NCI-H2107 (cell line): ENCODE results near the gene BCL6.
"Not testable (repeated sequence)": the region's sequence is repeated elsewhere in the genome, so short reads cannot be mapped to it uniquely, and the experiment has no call there.

Experiments
- DNase-seq: peaks from one replicate; lab custom pipeline; 2025; lab: John Stamatoyannopoulos, UW

BCL6 gene

DNA sequence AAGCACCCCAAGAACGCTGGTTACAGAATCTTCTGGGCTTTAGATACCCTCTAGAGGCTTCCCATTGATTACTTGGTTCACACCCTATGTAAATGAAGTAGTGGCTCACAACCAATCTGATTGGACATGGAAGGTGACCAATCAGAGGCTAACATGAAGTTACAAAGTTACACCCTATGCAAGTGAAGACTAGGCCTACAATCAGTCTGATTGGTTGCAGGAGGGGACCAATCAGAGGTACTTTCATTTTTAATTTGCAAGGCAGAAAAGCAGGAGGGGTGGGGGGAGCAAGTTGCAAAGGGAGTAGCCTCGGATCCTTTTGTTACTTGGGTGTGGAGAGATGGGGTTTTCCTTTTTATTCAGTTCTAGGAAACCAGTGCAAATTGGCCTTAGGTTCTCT lies 31.8 kb downstream of the BCL6 start:
- DNase-seq: no peak

DNA sequence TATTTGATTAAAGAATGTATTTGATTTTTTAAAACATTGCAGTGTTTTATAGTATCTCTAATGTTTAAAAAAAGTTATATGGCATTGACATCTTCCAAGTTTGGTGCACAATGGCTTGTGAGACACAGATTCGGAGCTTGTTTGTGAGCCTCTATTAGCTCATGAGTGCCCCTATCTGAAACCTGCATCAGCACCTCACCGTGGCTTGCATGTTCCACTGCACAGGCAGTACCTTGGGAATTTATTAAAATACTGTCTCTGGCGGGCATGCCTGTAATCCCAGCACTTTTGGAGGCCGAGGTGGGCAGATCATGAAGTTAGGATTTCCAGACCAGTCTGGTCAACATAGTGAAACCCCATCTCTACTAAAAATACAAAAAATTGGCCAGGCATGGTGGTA lies 36.1 kb downstream of the BCL6 start:
- no peak for DNase-seq

DNA sequence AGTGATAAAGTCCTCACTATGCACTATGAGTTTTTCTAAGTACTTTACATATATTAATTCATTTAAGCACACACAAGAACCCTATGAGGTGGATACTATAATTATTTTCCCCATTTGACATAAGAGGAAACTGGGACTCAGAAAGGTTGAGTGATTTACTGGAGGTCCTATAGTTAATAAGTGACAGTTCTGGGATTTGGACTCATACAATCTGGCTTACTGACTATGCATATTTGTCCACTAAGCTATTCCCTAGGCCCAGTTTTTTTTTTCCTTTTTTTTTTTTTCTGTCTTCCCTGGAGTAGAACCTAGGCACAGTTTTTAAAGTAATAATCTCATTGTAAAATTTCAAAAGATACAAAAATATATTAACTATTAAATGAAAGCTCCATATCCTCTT lies 36.6 kb downstream of the BCL6 start:
- no peak for DNase-seq

DNA sequence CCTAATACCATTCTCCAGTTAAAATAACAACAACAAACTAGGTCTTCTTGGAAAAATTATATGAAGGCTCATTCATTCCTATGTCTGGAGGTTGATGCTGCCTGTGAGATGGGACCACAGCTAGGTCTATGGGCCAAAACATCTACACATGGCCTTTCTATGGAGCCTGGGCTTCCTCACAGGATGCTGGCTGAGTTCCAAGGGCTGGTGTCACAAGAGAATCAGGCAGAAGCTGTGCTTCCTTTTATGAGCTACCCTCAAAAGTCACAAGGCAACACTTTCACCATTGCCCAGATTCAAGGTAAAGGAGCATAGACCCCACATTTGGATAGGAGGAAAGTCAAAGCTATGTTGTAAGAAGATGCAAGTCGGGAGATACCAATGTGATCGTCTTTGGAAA lies 38.3 kb downstream of the BCL6 start:
- DNase-seq: no peak

DNA sequence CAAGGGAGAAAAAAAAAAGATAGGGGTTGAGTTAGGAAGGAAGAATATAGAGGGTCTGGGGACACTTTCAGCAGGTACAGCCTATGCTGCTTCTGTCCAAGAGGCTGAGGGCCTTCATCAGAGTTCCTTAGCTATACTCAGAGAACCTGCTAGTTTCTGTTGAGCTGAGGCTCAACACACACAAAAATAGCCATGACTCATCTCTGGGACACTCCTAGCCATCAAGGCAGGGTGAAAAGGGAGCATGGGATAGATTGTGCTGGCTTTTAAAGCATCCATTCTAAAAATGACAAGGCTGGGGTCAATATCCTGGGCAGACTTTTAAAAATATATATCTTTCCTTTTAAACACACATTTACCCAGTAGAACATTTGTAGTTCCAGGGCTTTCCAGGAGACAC lies 40.1 kb downstream of the BCL6 start:
- no peak for DNase-seq

DNA sequence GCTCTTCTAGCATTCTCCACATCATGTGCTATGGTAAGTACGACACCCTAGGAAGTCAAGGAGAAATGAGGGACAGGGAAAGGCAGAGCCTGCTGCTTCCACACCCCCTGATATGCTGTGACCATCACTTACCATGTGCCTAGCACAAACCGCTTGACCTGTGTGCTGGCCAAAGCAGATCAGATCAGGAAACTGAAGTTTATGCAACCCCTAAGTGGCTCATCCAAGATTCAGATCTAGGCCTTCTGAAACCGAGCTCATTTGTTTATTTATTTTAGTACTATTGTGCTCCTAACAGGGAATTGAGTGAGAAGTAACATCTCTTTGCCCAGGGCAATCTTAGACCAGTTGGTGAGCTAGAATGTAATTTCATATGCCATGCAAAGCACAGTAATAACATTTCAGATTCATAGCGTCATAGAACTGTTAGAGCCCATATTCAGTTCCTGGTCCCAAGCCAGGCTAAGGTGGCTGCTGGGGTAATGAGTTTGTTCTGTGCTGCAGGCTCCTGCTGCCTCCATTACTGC lies 42.7 kb downstream of the BCL6 start, which contains the start of gene RTP2:
TSS of gene RTP2 (minus strand) at position 51 of the 527 bp plus-strand sequence. CDS start 429 bp downstream, outside the sequence.
- DNase-seq: no peak

DNA sequence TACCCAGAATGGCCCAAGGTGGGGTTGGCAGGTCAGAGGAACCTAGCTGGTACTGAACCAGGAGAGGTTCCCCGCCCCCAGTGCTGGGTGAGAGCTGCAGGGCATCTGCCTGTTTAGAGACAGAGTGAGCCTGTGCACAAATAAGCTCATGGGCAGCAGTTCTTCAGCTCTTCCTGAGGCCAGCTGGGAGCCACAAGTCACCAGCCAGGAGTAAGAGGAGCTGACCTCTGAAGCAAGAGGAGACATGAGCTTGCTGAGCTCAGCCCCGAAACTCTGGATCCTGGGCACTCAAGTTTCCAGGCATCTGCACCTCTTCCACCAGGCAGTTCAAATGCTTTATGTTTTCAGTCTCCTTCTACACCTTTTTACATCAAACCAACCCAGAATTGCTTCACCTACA lies 45.0 kb downstream of the BCL6 start:
- no peak for DNase-seq

DNA sequence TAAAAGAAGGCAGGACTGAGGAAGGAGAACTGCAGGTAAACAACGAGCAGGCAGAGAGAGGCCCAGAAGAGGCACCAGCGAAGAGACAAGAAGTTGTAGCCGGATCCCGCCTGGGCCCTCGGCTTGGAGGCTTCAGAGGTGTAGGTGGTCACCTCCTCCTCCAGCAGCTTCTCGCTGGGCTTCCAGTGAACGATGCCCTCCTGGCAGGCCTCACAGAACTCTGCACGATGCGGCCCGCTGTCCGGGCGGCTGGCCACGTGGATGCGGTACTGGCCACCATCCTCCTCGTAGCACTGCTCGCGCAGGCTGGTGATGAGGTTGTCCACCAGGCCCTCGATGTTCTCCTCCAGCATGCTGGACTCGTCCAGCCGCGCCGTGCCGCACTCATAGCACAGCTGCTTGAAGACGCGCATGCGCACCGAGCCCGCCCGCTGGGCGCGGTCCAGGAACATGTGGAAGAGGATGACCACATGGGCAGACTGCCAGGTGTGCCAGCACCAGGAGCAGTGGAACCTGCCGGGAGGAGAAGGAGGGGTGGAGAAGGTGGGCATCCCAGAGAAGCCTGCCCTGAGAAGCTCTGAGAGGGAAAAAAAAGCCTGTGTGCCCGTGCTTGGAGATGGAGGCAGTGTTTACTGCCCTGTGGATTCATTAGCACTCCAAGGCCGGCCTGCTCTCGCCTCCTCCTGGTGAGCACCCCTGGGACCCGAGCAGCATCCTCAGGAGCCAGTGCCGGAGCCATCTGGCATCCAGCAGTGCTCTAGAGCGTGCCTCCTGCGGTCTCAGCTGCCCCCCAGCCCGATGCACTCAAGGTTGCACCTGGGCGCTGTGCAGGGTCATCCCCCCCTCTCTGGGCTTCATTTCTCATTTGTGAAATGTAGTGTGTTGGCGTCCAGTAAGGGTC lies 46.5 kb downstream of the BCL6 start:
- DNase-seq: no peak

DNA sequence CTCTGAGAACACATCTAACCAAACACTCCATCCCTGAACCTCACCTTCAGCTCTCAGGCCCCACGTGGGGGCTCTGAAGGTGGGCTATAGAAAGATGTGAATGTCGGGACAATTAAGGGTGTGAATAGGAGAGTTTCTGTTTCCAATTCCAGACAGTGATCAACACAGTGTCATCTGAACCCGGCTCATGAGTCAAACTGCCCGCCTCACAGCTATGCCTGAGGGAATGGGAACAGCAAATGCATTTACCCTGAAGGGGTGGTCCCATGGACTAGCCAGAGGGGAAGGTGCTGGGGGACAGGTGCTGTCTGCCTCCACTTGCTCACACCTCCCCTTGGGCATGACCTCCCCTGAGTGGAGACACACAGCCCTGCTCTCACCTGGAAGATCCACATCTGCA lies 49.2 kb downstream of the BCL6 start:
- no peak for DNase-seq

DNA sequence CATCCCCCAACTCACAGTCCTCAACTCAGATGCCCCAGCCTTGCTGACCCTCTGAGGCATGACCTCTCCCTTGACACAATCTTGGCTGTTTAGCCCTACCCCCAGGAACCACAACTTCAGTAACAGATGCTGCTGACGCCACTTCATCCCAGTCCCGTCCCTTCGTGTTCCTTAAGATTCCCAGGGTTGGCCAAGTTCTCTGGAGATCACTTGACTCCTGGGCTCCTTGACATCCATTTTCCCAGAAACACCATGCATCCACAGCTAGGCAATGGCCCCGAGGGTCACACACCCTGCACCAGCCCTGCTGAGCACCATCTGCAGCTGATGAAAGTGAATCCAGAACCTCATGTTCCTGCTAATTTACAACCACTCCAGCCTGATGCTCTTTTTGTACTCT lies 49.8 kb downstream of the BCL6 start:
- DNase-seq: no peak

DNA sequence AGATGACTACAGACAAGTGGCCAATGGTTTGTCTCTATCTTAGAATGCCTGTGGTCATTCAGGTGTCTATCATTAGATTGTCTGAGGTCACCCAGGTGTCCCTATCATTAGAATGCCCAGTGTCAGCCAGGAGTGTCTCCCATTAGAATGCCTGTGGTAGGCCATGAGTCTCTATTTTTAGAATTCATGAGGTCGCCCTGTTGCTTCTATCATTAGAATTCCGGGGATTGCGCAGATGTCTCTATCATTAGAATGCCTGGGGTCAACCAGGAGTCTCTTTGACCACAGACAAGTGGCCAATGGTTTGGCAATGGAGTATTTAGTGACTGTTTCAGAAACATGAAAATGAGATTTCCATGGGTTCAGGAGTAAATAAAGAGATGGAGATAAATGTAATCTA lies 50.5 kb downstream of the BCL6 start:
- no peak for DNase-seq

DNA sequence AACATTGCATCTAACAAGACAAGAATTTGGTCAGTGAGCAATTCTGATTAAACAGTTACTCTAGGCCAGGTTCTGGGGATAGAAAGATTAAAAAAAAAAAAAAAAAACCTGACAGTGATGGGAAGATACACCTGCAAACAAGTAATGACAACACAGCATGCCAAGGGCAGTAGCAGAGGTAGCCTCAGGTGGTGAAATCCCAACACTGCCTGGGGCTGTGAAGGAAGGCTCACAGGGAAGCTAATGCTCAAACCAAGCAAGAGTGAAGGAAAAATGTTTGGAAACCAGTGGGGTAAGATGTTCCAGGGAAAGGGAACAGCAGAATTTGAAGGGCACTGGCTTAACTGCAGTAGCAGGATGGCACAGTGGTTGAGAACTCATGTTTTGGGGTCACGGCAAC lies 51.8 kb downstream of the BCL6 start:
- DNase-seq: no peak

DNA sequence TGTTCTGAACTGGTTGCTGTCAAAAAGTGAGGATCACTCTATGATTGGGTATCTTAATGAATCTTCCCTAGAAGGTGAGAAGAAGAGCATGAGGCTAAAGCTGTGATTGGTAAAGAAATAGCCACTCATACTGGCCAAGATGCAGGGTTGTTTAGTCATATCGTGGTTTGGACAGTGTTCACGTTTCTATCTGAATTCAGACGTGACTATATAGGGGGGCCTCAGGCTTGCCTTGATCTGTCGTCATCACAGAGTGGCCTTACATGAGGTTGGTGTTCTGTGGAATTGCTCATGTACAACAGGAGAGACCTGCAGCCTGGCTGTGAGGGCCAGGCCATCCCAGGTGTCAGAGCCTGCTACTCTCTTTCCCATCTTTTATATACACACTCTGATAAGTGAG lies 55.3 kb downstream of the BCL6 start:
- DNase-seq: no peak

DNA sequence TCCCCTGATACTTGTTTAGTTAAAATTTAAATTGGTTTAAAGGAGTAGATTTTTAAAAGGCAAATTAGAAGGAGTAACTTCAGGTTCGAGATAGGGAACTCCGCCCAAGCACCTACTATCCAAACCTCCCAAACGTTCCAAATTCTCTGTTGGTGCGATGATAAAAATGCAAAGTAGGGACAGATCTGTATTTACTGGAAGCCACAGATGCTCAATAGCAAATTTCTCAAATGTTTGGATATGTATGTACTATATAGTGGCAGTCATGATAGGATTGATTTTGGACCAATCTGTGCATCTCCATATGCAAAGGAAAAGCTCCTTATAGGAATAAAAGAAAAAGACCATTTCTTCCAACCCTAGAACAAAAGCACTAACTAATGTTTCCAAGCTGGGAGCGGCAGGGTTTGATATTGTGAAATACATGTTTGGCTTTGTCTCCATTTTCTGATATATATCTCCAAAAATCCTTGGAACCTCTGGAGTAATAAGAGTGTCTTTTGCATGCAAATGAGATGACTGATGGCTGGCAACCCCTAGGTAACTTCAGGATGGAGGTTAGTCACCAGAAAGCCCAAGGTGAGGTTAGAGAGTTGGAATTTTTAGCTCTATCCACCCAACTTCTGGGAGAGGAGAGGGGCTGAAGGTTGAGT lies 58.5 kb downstream of the BCL6 start:
- DNase-seq: no peak

DNA sequence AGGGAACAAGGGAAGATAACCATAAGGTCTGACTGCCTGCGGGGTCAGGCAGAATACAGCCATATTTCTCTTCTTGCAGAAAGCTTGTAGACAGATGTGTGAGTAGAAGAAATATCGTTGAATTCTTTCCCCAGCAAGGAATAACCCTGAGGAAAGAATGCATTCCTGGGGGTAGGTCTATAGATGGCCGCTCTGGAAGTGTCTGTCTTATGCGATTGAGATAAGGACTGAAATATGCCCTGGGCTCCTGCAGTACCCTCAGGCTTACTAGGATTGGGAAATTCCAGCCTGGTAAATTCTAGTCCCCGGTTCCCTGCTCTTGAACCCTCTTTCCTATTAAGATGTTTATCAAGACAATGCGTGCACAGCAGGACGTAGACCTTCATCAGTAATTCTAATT lies 59.3 kb downstream of the BCL6 start:
- DNase-seq: no peak

DNA sequence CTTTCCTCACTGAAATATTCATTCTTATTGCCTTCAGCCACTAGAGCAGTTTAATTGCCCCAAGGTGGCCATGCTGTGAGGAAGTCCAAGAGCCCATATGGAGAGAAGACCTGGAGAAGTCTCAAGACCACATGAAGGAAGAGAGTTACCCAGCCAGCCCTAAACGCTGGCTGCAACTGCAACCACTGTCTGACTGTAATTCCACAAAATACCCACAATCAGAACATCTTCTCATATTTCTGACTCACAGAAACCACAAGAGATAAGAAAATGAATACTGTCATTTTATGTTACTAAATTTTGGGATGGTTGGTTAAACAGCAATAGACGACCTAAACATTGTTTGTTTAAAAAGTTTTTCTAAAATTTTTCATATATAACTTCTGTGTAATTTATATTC lies 60.4 kb downstream of the BCL6 start:
- DNase-seq: no peak

DNA sequence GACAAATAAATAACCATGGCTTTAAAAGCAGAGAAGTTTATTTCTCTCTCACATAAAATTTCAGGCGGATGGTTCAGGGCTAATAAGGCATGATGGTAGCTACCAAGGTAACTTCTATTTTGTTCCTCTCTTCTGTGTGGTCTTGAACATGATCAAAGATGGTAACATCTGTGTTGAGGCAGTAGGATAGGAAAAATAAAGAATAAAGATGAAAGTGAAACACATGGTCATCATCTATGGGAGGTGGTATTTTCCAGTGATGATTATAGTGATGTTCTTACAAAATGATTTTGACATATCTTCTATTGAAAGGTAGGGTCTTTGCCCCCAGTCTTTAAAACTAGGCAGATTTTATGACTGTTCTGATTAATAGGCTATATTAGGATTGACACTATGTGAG lies 60.8 kb downstream of the BCL6 start:
- DNase-seq: no peak

DNA sequence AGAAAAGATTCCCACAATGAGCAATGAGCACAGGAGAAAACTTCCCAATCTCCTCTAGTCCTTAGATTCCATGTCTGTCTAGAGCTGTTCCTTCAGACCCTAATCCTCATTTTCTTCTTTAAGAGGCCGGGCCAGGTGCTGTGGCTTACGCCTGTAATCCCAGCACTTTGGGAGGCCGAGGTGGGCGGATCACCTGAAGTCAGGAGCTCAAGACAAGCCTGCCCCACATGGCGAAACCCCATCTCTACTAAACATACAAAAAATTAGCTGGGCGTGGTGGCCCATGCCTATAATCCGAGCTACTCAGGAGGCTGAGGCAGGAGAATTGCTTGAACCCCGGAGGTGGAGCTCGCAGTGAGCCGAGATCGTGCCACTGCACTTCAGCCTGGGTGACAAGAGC lies 63.5 kb downstream of the BCL6 start:
- DNase-seq: not testable (repeated sequence)

DNA sequence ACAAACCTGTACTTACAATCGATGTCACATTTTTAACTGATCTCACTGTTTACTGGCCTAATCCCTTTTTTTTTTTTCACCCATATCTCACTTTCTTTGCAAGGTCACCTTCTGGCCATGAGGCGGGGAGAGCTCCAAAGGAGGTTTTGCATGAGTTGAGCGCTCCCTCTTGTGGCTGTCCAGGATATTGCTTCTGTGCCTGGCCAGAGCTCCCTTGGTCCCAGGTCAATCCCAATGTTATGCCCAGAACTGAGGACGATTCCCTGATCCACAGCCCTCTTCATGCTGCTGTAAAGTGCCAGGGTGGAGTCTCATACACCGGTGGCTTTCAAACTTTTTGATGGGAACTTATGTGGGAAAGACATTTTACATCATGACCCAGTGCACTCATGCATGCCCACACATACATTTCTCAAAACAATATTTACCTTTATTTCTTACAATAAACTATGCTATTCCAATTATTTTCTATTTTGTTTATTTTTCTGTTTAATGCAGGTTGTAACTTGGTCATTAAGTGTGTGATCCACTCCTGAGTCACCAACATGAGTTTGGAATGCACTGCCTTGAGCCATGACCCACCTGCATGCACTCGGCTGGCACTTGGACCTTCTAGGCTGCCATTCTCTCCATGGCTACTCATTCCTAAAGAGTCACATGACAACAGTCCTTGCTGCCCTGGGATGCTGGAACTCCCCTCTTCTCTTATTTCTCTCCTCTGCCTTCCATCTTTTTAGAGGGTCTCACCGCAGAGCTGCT lies 65.5 kb downstream of the BCL6 start:
- DNase-seq: peak; percentile 82

DNA sequence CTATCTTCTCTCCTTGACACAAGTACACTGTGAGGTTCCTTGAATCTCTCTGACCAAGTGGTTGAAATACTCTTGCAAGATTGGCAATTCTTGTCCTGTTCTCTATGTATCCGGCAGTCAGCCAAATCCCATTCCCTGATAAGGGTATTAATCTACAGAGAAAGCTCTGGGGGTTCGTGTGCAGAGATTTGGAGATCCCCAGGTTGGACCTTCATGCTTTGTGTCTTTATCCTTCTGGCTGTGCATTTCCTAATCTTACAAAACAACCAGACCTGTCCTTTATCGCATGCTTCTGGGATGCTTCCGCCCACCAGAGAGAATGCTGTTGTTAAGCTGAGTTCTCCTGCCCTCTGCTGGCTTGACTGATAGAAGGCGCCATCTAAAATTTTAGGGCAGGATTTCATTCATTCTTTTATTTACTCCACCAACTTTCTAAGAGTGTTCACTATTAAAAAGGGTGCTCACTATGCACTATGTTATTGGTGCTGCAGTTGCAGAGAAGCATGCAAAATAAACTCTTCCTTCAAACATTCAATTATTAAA lies 66.5 kb downstream of the BCL6 start:
- peak; percentile 54 for DNase-seq

DNA sequence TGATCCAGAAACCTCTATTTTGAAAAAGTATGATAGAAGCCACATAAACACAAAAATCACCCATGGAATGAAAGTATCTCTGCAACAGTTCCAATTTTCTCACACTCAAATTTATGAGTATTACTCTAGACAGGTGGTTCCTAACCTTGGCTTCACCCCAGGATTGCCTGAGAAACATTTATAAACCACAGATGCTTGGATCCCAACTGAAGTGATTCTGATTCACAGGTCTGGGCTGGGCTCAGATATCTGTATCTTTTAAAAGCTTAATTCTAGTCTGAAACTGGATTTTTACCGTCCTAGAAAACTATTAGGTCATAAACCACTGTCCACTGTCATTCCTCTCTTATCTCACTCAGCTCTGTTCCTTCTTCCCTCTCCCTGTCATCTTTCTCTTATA lies 67.7 kb downstream of the BCL6 start:
- no peak for DNase-seq

DNA sequence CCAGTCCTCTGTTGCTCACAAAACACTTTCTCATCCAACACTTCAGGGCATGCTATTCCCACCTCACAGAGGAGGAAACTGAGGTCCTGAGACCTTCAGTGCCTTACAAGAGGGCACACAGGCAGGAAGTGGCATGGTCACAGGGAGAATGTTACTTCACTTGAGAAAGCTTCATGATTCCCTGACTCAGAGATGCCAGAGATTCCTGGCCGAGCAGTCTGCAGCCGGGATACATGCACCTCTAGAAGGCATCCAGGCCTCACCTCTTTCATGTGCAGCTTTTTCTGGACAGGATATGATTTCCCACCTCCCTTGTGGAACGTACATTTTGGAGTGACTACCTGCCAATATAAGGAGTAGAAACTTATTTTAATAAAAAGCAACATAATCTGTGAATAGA lies 72.3 kb downstream of the BCL6 start:
- DNase-seq: no peak
